H1 (cell line): Measurements from ENCODE around the gene IGFL2. TPM values are rescaled to one million over a fixed set of nuclear protein-coding genes. Genes with fewer than 3 reads are reported as not detected.

Source experiments
- CTCF ChIA-PET: fragments of 300-600 bp; sonication (Branson Sonifier 250); formaldehyde crosslinking; loops from one replicate; lab custom pipeline; 2021; ENCODE audit not compliant: partially characterized antibody; lab: Charles Lee
- POLR2A ChIA-PET: fragments of 300-600 bp; sonication (Branson Sonifier 250); formaldehyde crosslinking; loops from one replicate; lab custom pipeline; 2021; ENCODE audit warnings: inconsistent platforms; ENCODE audit not compliant: partially characterized antibody; lab: Charles Lee
- DNase-seq, 2 experiments: peaks; one replicate each; pipeline versions ENCODE4 v3.0.0 to v3.0.0-alpha.2; 2010 to 2022; ENCODE audit warnings: low spot score in 2 of 2, low read depth in 1 of 2, mixed read lengths in 1 of 2
- FAIRE-seq: peaks from 2 replicates; lab custom pipeline; 2011; peaks lifted over from hg19 to GRCh38; lab: Jason Lieb, UNC
- H2AFZ ChIP-seq: 2 replicates; pipeline ENCODE4 v1.8.1; 2012; ENCODE audit warnings: low read length, inconsistent platforms
- H2AK5ac ChIP-seq: 2 replicates; pipeline ENCODE4 v1.6.1; 2013; ENCODE audit warnings: low read depth, low read length
- H2BK120ac ChIP-seq: replicated peaks from 2 replicates; pipeline ENCODE3; 2013; ENCODE audit warnings: low read depth, low read length, inconsistent platforms
- H2BK12ac ChIP-seq: 2 replicates; pipeline ENCODE4 v1.6.1; 2013; ENCODE audit warnings: low read depth, low read length
- H2BK15ac ChIP-seq: 2 replicates; pipeline ENCODE4 v1.6.1; 2013; ENCODE audit warnings: low read length
- H2BK20ac ChIP-seq: 2 replicates; pipeline ENCODE4 v1.6.1; 2013; ENCODE audit warnings: low read length
- H2BK5ac ChIP-seq: 2 replicates; pipeline ENCODE4 v1.6.1; 2013; ENCODE audit warnings: low read depth, low read length
- H3K14ac ChIP-seq: 2 replicates; pipeline ENCODE4 v1.6.1; 2013; ENCODE audit warnings: inconsistent platforms; ENCODE audit not compliant: insufficient read length
- H3K18ac ChIP-seq: 2 replicates; pipeline ENCODE4 v1.6.1; 2013; ENCODE audit warnings: low read length; ENCODE audit errors: extremely low read depth
- H3K23ac ChIP-seq: 2 replicates; pipeline ENCODE4 v1.6.1; 2013; ENCODE audit warnings: inconsistent platforms; ENCODE audit not compliant: insufficient read length
- H3K23me2 ChIP-seq: 2 replicates; pipeline ENCODE4 v1.6.1; 2013; ENCODE audit warnings: low read depth, low read length
- H3K27ac ChIP-seq: 2 replicates; pipeline ENCODE4 v1.6.1; 2011; ENCODE audit warnings: low read depth, low read length, inconsistent platforms
- H3K27me3 ChIP-seq, 4 experiments: replicated peaks in 1 of 4; 1 replicate in 1 of 4; 2 replicates in 3 of 4; pipeline versions ENCODE4 v1.6.1 to v1.8.1; 2011 to 2013; ENCODE audit warnings: low read length in 3 of 4, mild to moderate bottlenecking in 3 of 4, inconsistent platforms in 2 of 4, mixed read lengths in 2 of 4, moderate library complexity in 1 of 4; ENCODE audit not compliant: control insufficient read depth in 3 of 4, insufficient read depth in 3 of 4; ENCODE audit errors: extremely low read depth in 1 of 4
- H3K36me3 ChIP-seq, 4 experiments: 2 replicates each; pipeline versions ENCODE4 v1.6.1 to v1.8.1; 2011 to 2013; ENCODE audit warnings: mild to moderate bottlenecking in 4 of 4, low read length in 3 of 4, moderate library complexity in 2 of 4, control low read depth in 1 of 4, inconsistent platforms in 1 of 4; ENCODE audit not compliant: insufficient read depth in 4 of 4, control insufficient read depth in 2 of 4
- H3K4ac ChIP-seq: replicated peaks from 2 replicates; pipeline ENCODE3; 2013; ENCODE audit warnings: low read length, low read depth, mixed read lengths, inconsistent platforms; ENCODE audit not compliant: insufficient read length
- H3K4me1 ChIP-seq, 4 experiments: replicated peaks in 1 of 4; 1 replicate in 1 of 4; 2 replicates in 3 of 4; pipeline versions ENCODE4 v1.6.1 to v1.8.1; 2011 to 2013; ENCODE audit warnings: low read length in 3 of 4, inconsistent platforms in 2 of 4, mixed read lengths in 1 of 4; ENCODE audit not compliant: insufficient read depth in 4 of 4, control insufficient read depth in 3 of 4
- H3K4me2 ChIP-seq, 2 experiments: 2 replicates each; pipeline versions ENCODE4 v1.6.1 to v1.8.1; 2011 to 2013; ENCODE audit warnings: low read depth in 2 of 2, low read length in 2 of 2, control low read depth in 1 of 2, inconsistent platforms in 1 of 2, mild to moderate bottlenecking in 1 of 2; ENCODE audit not compliant: insufficient read depth in 1 of 2
- H3K4me3 ChIP-seq, 4 experiments: fragments of 200-600, 300-600 bp in 1 of 4; sonication (generic), shearing (Covaris generic), sonication (Bioruptor Twin) in 1 of 4; 2 replicates each; pipeline versions ENCODE4 v1.5.1 to v1.8.1; 2011 to 2016; ENCODE audit warnings: low read length in 4 of 4, low read depth in 3 of 4, control low read depth in 2 of 4, inconsistent platforms in 2 of 4, mild to moderate bottlenecking in 2 of 4, mixed read lengths in 1 of 4, moderate library complexity in 1 of 4; ENCODE audit not compliant: insufficient read depth in 2 of 4; ENCODE audit errors: extremely low read depth in 1 of 4
- H3K56ac ChIP-seq: replicated peaks from 2 replicates; pipeline ENCODE3; 2013; ENCODE audit warnings: low read depth, mild to moderate bottlenecking, mixed read lengths, low read length, inconsistent platforms; ENCODE audit not compliant: insufficient read length
- H3K79me1 ChIP-seq: 2 replicates; pipeline ENCODE4 v1.6.1; 2013; ENCODE audit warnings: low read depth, low read length, control low read depth
- H3K79me2 ChIP-seq, 2 experiments: 2 replicates each; pipeline versions ENCODE4 v1.6.1 to v1.8.1; 2012 to 2013; ENCODE audit warnings: low read length in 2 of 2, mild to moderate bottlenecking in 2 of 2, inconsistent platforms in 1 of 2; ENCODE audit not compliant: insufficient read depth in 2 of 2, control insufficient read depth in 1 of 2
- H3K9ac ChIP-seq, 4 experiments: replicated peaks in 1 of 4; 1 replicate in 1 of 4; 2 replicates in 3 of 4; pipeline versions ENCODE4 v1.6.1 to v1.8.1; 2011 to 2013; ENCODE audit warnings: low read depth in 3 of 4, low read length in 3 of 4, control low read depth in 2 of 4, mild to moderate bottlenecking in 2 of 4, moderate library complexity in 2 of 4, inconsistent platforms in 1 of 4; ENCODE audit errors: extremely low read depth in 1 of 4
- H3K9me3 ChIP-seq, 2 experiments: 2 replicates each; pipeline versions ENCODE4 v1.6.1 to v1.8.1; 2012 to 2013; ENCODE audit warnings: mild to moderate bottlenecking in 2 of 2, moderate library complexity in 2 of 2, control low read depth in 1 of 2, inconsistent platforms in 1 of 2, low read depth in 1 of 2, low read length in 1 of 2, mixed read lengths in 1 of 2; ENCODE audit not compliant: insufficient read depth in 2 of 2
- H4K20me1 ChIP-seq, 2 experiments: replicated peaks in 1 of 2; 2 replicates each; pipeline versions ENCODE3 to v1.8.1; 2011 to 2013; ENCODE audit warnings: inconsistent platforms in 2 of 2, low read length in 2 of 2, mild to moderate bottlenecking in 1 of 2; ENCODE audit not compliant: insufficient read depth in 2 of 2, control insufficient read depth in 1 of 2
- H4K5ac ChIP-seq: 2 replicates; pipeline ENCODE4 v1.6.1; 2013; ENCODE audit warnings: low read length, low read depth, mixed read lengths, inconsistent platforms; ENCODE audit not compliant: insufficient read length
- H4K8ac ChIP-seq: 2 replicates; pipeline ENCODE4 v1.8.0; 2013; ENCODE audit warnings: mild to moderate bottlenecking, moderate library complexity, low read length, inconsistent platforms; ENCODE audit not compliant: insufficient read depth; ENCODE audit errors: extremely low read depth
- H4K91ac ChIP-seq: replicated peaks from 2 replicates; pipeline ENCODE3; 2013; ENCODE audit warnings: low read length, mixed read lengths, inconsistent platforms; ENCODE audit not compliant: insufficient read length
- BCL11A ChIP-seq, 2 experiments: IDR thresholded peaks; one replicate each; pipeline ENCODE4 v1.6.1; 2011; ENCODE audit warnings: low read depth in 2 of 2, low read length in 2 of 2, mild to moderate bottlenecking in 2 of 2
- CTBP2 ChIP-seq: IDR thresholded peaks from 2 replicates; pipeline ENCODE4 v1.7.0; 2011; ENCODE audit warnings: borderline replicate concordance, mild to moderate bottlenecking, moderate library complexity, mixed read lengths, low read length; ENCODE audit not compliant: insufficient read depth, insufficient read length
- RBBP5 ChIP-seq: IDR thresholded peaks from 2 replicates; pipeline ENCODE4 v1.7.1; 2012; ENCODE audit warnings: low read depth, mild to moderate bottlenecking, inconsistent platforms, low read length, moderate library complexity, borderline replicate concordance
- SP1 ChIP-seq: IDR thresholded peaks from 2 replicates; pipeline ENCODE4 v1.6.1; 2011; ENCODE audit warnings: low read depth, low read length
- SP4 ChIP-seq: IDR thresholded peaks from 2 replicates; pipeline ENCODE4 v1.6.1; 2012; ENCODE audit warnings: low read length, inconsistent platforms
- ZNF274 ChIP-seq: IDR thresholded peaks from 2 replicates; pipeline ENCODE4 v1.7.0; 2012; ENCODE audit warnings: low read length, borderline replicate concordance; ENCODE audit errors: extremely low read depth
- WGBS, 2 experiments: shearing (Covaris generic) in 1 of 2; methylation state at CpG; one replicate each; pipeline versions ENCODE4 v1.1.6 to v1.1.7; 2013 to 2015; ENCODE audit warnings: low lambda C conversion rate in 2 of 2, mixed read lengths in 2 of 2, inconsistent platforms in 1 of 2, low coverage in 1 of 2, missing lambda C conversion rate in 1 of 2; ENCODE audit not compliant: insufficient replicate concordance in 2 of 2, insufficient coverage in 1 of 2, insufficient read length in 1 of 2; ENCODE audit errors: extremely low coverage in 1 of 2, missing lambda C conversion rate in 1 of 2; 5-methylcytosine and 5-hydroxymethylcytosine counted together
- polyA plus RNA-seq, 7 experiments: library from polyadenylated mRNA; depleted of rRNA in 3 of 7; stranded (reverse) in 5 of 7; unstranded in 2 of 7; fragments of >200 nt in 5 of 7; fragments of 200-250 nt in 2 of 7; gene quantifications; 1 replicate in 5 of 7; 2 replicates in 1 of 7; 4 replicates in 1 of 7; pipeline versions ENCODE4 v1.2.1 to v1.2.3, GENCODE V29; 2011 to 2013; ENCODE audit warnings: missing spikeins in 2 of 7, mixed read lengths in 2 of 7
- total RNA-seq: library from RNA; stranded (reverse); fragmentation: NEBNext Ultra II Directional; extraction: Animal tissue kit (Norgen Biotek cat#: 25700); gene quantifications from 2 replicates; pipeline ENCODE4 v1.2.1, GENCODE V29; 2021
- TF ChIP-seq, protein P1 (sequence below): IDR thresholded peaks from 2 replicates; pipeline ENCODE4 v1.6.1; 2012; ENCODE audit warnings: inconsistent platforms

The IGFL2 gene
- total and polyA plus RNA-seq, 2 of the 8 experiments (the other 6 are each of a cell fraction or from before 2014, with no cell fraction given), result not detected

DNA sequence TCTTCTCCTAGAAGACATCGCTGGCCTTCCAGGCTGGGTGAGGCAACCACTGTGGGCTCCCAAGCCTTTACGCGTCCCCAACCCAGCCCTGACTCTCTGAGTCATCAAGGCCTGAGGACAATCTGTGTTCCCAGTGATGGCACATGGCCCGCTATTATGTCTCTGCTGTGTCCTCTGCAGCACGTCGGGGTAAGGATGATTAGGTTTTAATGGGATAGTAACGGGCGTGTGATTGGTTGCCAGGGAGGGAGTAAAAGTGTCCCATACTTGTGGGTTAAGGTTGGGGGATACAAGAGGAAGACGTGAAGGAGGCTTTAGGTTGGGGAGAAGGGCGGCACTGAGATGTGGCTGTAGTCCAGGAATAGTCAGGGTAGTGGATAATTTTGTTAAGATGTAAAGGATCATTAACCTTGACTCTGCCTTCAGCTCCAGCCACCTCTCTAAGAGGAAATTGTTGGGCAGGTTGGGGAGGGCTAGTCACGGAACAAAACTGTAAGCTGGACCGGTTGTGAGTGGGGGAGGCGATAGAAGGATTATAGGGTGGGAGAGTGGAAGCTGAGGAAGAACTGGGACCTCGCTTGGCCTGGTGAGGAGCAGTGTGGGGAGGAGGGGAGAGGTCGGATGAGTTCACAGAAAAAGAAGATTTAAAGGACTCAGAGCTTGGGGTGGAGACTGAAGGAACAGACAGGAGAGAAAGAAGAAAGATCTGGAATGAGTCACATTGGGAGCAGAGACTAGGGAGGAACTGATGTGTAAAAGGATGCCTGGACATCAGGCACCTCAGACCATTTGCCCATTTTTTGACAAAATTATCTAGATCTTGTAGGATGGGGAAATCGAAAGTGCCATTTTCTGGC is 53.6 kb downstream of the IGFL2 start:
- peaks cover 3% of the 10 kb centered on the region; the same call in 1 of the 2 replicates for H3K23me2 ChIP-seq
- CTCF ChIA-PET, result interaction anchor here (0.7 to 1.4 kb wide), 6 partner anchors 9 to 123 kb away, joined by 3 to 8 read pairs (median 3); no protein-coding TSS in a partner anchor

More for the DNA sequence above, 53.6 kb downstream of the IGFL2 start:
- H2BK12ac ChIP-seq, result no peak overlapping the region
- H3K79me1 ChIP-seq, result no peaks in the 10 kb centered on the region
- H3K23ac ChIP-seq, result no peak overlapping the region
- no peak overlapping the region for H2BK15ac ChIP-seq
- no peak overlapping the region for H4K8ac ChIP-seq
- DNase-seq, result no peak
- FAIRE-seq, result no peak
- H3K9ac ChIP-seq, result no peak overlapping the region
- no peak overlapping the region for H4K5ac ChIP-seq
- no peak overlapping the region for H3K56ac ChIP-seq
- no peak overlapping the region for H2AK5ac ChIP-seq
- H2BK5ac ChIP-seq, result no peak overlapping the region
- H2AFZ ChIP-seq, result no peak overlapping the region
- H3K4ac ChIP-seq, result no peak overlapping the region
- H3K18ac ChIP-seq, result no peak overlapping the region
- no peaks in the 10 kb centered on the region for H3K36me3 ChIP-seq
- H4K20me1 ChIP-seq, result no peaks in the 10 kb centered on the region
- H3K27me3 ChIP-seq, result no peaks in the 10 kb centered on the region
- H2BK120ac ChIP-seq, result no peak overlapping the region
- H3K4me3 ChIP-seq, result no peak overlapping the region
- 84% methylated on average over 16 of the region's 16 CpGs; no CpG with 5 or more reads in 1 of the 2 experiments for WGBS, 2 experiments
- no peaks in the 10 kb centered on the region; a peak in 1 of 4 replicates for H3K9me3 ChIP-seq
- H3K14ac ChIP-seq, result no peak overlapping the region
- no peaks in the 10 kb centered on the region; a peak in 1 of 7 replicates for H3K4me1 ChIP-seq
- no peaks in the 10 kb centered on the region for H3K79me2 ChIP-seq
- POLR2A ChIA-PET, result interaction anchor here (0.6 kb wide), 2 partner anchors 45 to 1628 kb away, joined by 3 to 4 read pairs; no protein-coding TSS in a partner anchor
- H2BK20ac ChIP-seq, result no peak overlapping the region
- H3K27ac ChIP-seq, result no peak overlapping the region
- TF ChIP-seq CTBP2, result no peak
- no peak for TF ChIP-seq BCL11A (IDR thresholded peaks at IDR 0.05; ENCODE audit: low read depth in 2 of 2, low read length in 2 of 2)
- TF ChIP-seq SP4, result no peak
- no peak for TF ChIP-seq ZNF274
- TF ChIP-seq RBBP5, result no peak
- no peak for TF ChIP-seq SP1
- TF ChIP-seq, protein P1, sequence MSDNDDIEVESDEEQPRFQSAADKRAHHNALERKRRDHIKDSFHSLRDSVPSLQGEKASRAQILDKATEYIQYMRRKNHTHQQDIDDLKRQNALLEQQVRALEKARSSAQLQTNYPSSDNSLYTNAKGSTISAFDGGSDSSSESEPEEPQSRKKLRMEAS, result no peak
- TF ChIP-seq, all 59 proteins: peak for 0
- Histone ChIP-seq H3K4me2 (no peak overlapping the region), H4K91ac (no peak overlapping the region)
